Cardiac muscle cell (in vitro differentiated cells and primary cell): ENCODE results near the gene CCDC69. TPM values are rescaled to one million over a fixed set of nuclear protein-coding genes. Genes with fewer than 3 reads are reported as not detected.

ENCODE experiments used
- DNase-seq, 2 donors: peaks; one replicate each; pipeline versions ENCODE4 v3.0.0 to v3.0.0-alpha.2; 2010 to 2017; ENCODE audit warnings: low read depth in 1 of 2, low spot score in 1 of 2
- H3K27ac ChIP-seq: fragments of 200-600 bp; sonication (generic); 2 replicates; pipeline ENCODE4 v1.5.1; 2016
- H3K27me3 ChIP-seq: fragments of 200-600 bp; sonication (generic); 2 replicates; pipeline ENCODE4 v1.6.0; 2016; ENCODE audit warnings: control low read depth
- H3K36me3 ChIP-seq: fragments of 200-600 bp; sonication (generic); 2 replicates; pipeline ENCODE4 v1.5.1; 2016; ENCODE audit warnings: control low read depth
- H3K4me1 ChIP-seq: fragments of 200-600 bp; sonication (generic); 2 replicates; pipeline ENCODE4 v1.8.1; 2017; ENCODE audit warnings: low read depth, mild to moderate bottlenecking, mixed run types
- H3K4me3 ChIP-seq: fragments of 200-600 bp; sonication (generic); 2 replicates; pipeline ENCODE4 v1.5.1; 2016; ENCODE audit warnings: mild to moderate bottlenecking
- H3K9me3 ChIP-seq: fragments of 200-600 bp; sonication (generic); 2 replicates; pipeline ENCODE4 v1.5.1; 2017; ENCODE audit warnings: low read depth, mild to moderate bottlenecking, control low read depth
- CTCF ChIP-seq: IDR thresholded peaks from 2 replicates; pipeline ENCODE4 v1.5.1; 2012; ENCODE audit warnings: low read depth, mild to moderate bottlenecking, low read length
- polyA plus RNA-seq: library from polyadenylated mRNA; unstranded; fragments of >200 nt; fragmentation: Nextera tagmentation; extraction: Ambion mirVana; gene quantifications from 2 replicates; pipeline ENCODE4 v1.2.1, GENCODE V29; 2016
- total RNA-seq: library from RNA; depleted of rRNA; stranded (reverse); fragments of >200 nt; gene quantifications from 2 replicates; pipeline ENCODE4 v1.2.3, GENCODE V29; 2016

CCDC69 gene
- total and polyA plus RNA-seq, 2 experiments from 2014 or later = 70.4 to 104 TPM

- Histone ChIP-seq H3K4me1 (no peaks in the 10 kb centered on the region), H3K27ac (no peak overlapping the region)
Measured at GRCh38 chr5:151262532-151262931, 38.6 kb upstream of the CCDC69 start.

GRCh38 chr5:151259931-151260330 is 36.0 kb upstream of the CCDC69 start:
- Histone ChIP-seq H3K36me3 (peaks cover 6% of the 10 kb centered on the region), H3K27me3 (no peaks in the 10 kb centered on the region), H3K9me3 (no peaks in the 10 kb centered on the region), H3K4me3 (no peak overlapping the region), H3K27ac (no peak overlapping the region), H3K4me1 (no peaks in the 10 kb centered on the region)
- no peak for TF ChIP-seq CTCF
- no peak for DNase-seq

More at GRCh38 chr5:151262532-151262931, 38.6 kb upstream of the CCDC69 start:
- H3K27me3 ChIP-seq = no peaks in the 10 kb centered on the region
- no peaks in the 10 kb centered on the region for H3K9me3 ChIP-seq
- no peak overlapping the region for H3K4me3 ChIP-seq
- no peak for TF ChIP-seq CTCF
- DNase-seq = no peak
- peaks cover 16% of the 10 kb centered on the region for H3K36me3 ChIP-seq

GRCh38 chr5:151258816-151259215 is 34.9 kb upstream of the CCDC69 start:
- no peak overlapping the region for H3K4me3 ChIP-seq
- no peak for DNase-seq
- H3K27me3 ChIP-seq = no peaks in the 10 kb centered on the region
- no peaks in the 10 kb centered on the region for H3K9me3 ChIP-seq
- peaks cover 9% of the 10 kb centered on the region for H3K4me1 ChIP-seq
- H3K36me3 ChIP-seq = peaks cover 6% of the 10 kb centered on the region
- TF ChIP-seq CTCF = no peak
- no peak overlapping the region for H3K27ac ChIP-seq

GRCh38 chr5:151258201-151258611 is 34.3 kb upstream of the CCDC69 start:
- H3K36me3 ChIP-seq = peaks cover 6% of the 10 kb centered on the region
- H3K27ac ChIP-seq = no peak overlapping the region
- TF ChIP-seq CTCF = no peak
- DNase-seq = no peak
- H3K4me3 ChIP-seq = no peak overlapping the region
- no peaks in the 10 kb centered on the region for H3K9me3 ChIP-seq
- H3K27me3 ChIP-seq = no peaks in the 10 kb centered on the region
- H3K4me1 ChIP-seq = peaks cover 10% of the 10 kb centered on the region

GRCh38 chr5:151257731-151258181 is 33.9 kb upstream of the CCDC69 start:
- no peak for TF ChIP-seq CTCF
- no peak overlapping the region for H3K27ac ChIP-seq
- no peaks in the 10 kb centered on the region for H3K27me3 ChIP-seq
- no peak overlapping the region for H3K4me3 ChIP-seq
- peaks cover 10% of the 10 kb centered on the region for H3K4me1 ChIP-seq
- H3K36me3 ChIP-seq = peaks cover 6% of the 10 kb centered on the region
- H3K9me3 ChIP-seq = no peaks in the 10 kb centered on the region
- DNase-seq = no peak
